Caki2 (cell line): ENCODE measurements around the gene FLNB. TPM values are rescaled to one million over a fixed set of nuclear protein-coding genes. Genes with fewer than 3 reads are reported as not detected.

ENCODE experiments used
- DNase-seq: peaks from one replicate; pipeline ENCODE4 v3.0.0-alpha.2; 2015; ENCODE audit warnings: low read depth
- in situ Hi-C: cut with HindIII; loops from 2 replicates; pipeline ENCODE4 v1.10.0; 2016; ENCODE audit warnings: low sequenced_read_pairs, low pct_unique_long_range_greater_than_20kb, mixed read lengths
- total RNA-seq: library from RNA; depleted of rRNA; stranded (reverse); fragments of >200 nt; shearing (Covaris generic); gene quantifications from 2 replicates; pipeline ENCODE4 v1.2.3, GENCODE V29; 2014; ENCODE audit warnings: low replicate concordance

FLNB gene
- total RNA-seq, 1 experiment from 2014 or later, result 197 TPM

DNA sequence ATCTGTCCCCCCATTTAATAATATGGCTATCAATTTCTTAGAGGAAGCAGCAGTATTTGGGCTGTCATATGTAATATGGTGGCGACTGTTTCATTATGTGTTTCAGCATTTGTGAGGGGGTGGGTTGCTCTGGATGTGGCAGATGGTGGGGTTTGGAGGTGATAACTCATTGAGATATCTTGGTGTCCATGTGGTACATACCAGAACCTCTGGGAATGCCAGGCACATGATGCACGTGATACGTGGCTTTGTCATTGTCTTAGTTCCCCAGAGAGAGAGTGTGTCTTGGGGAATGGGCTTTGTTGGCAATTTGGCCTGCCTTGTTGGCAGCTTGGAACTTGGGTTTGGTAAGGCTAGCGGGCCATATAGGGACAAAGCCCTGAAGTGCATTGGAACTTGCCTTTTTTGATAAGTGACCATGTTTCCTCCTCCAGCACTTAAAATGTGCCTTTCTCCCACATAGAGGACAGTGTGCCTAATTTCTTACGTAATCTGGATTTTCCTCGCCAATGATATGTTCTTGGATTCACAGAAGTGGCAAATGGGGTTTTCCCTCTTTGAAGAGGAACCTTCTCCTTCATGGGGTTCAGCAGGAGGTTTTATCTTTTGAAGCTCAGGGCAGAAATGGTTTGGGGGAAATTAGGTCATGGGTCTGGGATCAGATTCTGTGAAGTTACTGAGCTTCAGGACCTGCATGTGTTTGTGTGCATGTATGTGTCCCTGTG lies 123.0 kb downstream of the FLNB start:
- in situ Hi-C loops, result no loop called here
- no peak for DNase-seq

DNA sequence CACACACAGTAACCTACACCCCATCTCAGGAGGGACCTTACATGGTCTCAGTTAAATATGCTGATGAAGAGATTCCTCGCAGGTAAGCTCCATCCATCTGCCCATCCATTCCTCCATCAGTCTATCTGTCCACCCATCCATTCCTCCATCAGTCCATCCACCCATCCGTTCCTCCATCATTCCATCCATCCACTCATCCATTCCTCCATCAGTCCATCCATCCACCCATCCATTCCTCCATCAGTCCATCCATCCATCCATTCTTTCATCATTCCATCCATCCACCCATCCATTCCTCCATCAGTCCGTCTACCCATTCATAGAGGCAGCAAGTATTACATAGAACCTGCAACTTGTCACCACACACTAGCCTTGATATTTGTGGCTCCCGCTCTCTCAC lies 124.6 kb downstream of the FLNB start:
- in situ Hi-C loops, result no loop called here
- DNase-seq, result no peak

- DNase-seq, result no peak
- in situ Hi-C loops, result no loop called here
These were observed 126.2 kb downstream of the FLNB start for GRCh38 chr3:58134468-58134867.

DNA sequence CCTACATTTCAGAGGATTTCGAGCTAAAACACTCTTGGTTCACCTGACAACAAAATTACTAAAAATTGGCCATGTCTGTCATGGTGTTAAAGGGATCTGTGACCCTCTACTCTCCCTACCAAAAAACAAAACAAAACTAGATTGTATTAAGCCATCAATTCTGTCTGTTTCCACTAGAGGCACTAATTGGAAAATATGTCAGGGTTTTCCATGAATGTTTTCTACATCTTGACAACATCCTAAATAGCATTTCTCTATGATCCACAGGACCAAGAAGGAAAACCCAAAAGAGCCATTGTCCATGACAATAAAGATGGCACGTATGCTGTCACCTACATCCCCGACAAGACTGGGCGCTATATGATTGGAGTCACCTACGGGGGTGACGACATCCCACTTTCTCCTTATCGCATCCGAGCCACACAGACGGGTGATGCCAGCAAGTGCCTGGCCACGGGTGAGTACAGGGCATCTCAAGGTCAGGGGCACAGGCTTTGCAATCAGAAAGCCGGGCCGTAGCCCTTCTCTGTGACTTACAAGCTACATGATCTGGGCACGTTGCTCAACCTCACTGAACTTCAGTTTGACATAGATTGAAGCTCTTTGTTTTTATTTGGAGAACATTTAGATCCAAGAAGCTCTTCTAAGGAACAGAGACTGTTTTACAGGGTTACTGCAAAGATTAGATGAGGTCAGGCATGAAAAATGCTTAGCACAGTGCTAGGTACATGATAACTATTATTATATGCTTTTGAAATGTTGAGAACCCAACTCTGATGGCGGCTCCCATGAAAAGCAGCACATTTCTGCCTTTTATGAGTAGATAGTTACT lies 127.7 kb downstream of the FLNB start:
- DNase-seq, result no peak
- in situ Hi-C loops, result no loop called here

DNA sequence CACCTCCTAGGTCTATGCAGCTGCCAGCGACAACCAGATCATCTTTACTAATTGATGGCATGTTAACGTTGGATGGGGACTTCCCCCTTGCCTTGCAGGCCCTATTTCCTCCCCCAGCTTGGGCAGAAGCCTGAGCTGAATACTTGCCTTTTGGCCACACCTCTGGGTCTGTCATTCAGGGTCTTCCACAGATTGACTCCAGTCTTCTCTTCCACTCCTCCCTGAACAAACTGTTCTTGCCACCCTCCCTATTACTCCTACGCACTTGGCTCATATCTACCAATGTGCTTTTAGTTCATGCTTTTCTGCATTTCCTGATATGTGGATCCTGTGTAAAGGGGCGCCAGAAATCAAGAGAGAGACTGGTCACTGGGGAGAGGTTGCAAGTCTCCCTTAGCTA lies 129.1 kb downstream of the FLNB start:
- in situ Hi-C loops, result no loop called here
- no peak for DNase-seq

DNA sequence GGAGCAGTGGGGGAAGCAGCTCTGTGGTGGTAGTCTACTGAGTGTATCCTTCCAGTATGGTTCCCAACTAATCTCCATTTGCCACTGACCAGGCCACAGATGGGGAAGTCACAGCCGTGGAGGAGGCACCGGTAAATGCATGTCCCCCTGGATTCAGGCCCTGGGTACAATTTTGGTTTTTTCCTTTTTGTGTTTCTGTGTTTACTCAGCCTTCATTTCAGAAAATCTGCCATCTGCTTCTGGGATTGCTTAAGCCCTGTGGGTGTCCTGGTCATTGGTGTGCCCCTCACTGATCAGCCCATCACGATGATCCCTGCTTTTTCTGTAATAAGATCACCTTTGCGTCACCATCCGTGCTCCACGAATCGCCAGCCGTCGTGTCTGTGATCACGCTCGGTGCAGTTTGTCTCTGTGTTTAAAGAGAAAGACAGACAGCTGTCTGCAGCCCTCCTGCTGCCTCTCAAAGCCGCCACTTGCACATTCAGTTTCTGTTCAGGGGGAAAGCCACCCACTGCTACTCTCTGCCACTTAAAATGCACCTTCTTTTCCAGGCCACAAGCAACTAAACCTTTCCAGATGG lies 133.6 kb downstream of the FLNB start:
- DNase-seq, result no peak
- in situ Hi-C loops, result no loop called here

GRCh38 chr3:58143417-58144055 lies 135.3 kb downstream of the FLNB start:
- in situ Hi-C loops, result no loop called here
- DNase-seq, result peak; percentile 37

DNA sequence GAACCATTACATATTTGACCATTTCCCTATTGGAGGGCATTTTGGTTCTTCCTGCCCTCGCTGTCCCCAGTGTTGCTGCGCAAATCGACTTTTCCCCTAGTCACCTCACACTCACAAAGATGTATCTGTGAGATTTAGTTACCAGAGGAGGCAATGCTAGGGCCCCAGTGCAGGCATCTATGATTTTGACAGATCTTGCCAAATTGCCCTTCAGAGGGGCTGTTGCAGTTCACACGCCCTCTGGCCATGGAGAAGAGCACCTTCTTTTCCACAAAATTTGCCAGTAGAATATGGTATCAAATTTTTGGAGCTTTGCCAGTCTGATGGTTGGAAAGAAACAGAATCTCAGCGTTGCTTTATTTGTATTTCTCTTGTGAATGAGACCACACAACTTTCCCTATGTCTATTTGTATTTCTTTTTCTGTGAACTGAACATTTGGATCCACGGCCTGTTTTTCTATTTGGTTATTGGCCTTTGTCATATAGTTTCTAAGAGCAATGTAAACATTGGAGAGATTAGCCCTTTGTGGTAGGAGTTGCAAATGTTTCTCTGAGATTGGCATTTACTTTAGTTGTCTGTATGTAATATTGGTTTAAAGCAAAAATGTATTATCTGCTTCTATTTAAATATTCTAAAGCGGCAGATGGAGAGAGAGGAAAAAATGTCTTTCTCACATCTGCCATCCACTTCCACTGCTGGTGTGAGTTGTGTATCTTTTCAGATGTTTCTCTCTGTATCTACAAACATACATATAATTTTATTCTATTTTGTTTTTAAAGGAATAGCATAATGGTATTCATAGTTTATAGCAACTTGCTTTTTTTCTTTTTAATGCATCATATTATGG lies 136.5 kb downstream of the FLNB start:
- no peak for DNase-seq
- in situ Hi-C loops, result no loop called here

- in situ Hi-C loops, result no loop called here
- no peak for DNase-seq
These were observed 139.8 kb downstream of the FLNB start for GRCh38 chr3:58148049-58148448.

- DNase-seq, result no peak
- in situ Hi-C loops, result loop anchor here (25.0 kb wide), 1 partner anchor 138 kb away; the partner anchor contains the start of gene FLNB
These were observed 142.0 kb downstream of the FLNB start for GRCh38 chr3:58150130-58150809.

- no peak for DNase-seq
- in situ Hi-C loops, result loop anchor here (25.0 kb wide), 1 partner anchor 139 kb away; the partner anchor contains the start of gene FLNB
These were observed 142.6 kb downstream of the FLNB start for GRCh38 chr3:58150810-58151199.

GRCh38 chr3:58151637-58152036 lies 143.4 kb downstream of the FLNB start:
- in situ Hi-C loops, result loop anchor here (25.0 kb wide), 1 partner anchor 139 kb away; the partner anchor contains the start of gene FLNB
- no peak for DNase-seq

DNA sequence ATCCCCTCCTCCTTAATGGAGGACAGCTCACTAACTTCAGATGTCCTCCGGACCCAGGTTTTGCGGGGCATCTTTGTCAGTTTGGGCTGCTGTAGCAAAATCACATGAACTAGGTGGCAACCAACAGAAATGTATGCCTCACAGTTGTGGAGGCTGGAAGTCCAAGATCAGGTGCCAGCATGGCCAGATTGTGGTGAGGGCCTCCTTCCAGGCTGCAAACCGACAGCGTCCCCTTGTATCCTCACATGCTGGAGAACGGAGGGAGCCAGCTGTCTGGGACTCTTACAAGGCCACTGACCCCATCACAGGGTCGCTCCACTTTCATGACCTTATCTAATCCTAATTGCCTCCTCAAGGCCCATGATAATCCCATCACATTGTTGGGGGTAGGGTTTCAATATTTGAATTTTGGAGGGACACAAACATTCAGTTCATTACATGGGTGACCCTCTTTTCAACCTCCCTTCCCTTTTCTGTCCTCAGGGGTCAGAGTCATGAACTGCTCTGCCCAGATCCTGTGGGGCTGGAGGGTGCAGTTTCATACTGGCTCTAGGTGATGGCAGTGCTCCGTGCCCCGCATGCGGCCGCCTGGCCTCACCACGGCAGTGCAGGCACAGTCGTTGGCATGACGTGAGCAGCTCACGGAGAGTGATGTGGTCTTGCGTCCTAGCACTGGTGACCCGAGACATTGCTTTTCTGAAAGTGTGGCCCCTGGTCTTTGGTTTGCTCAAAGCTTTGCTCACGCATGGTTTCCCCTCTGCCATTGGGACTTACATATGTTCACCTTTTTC lies 144.2 kb downstream of the FLNB start:
- in situ Hi-C loops, result loop anchor here (25.0 kb wide), 1 partner anchor 140 kb away; the partner anchor contains the start of gene FLNB
- no peak for DNase-seq

DNA sequence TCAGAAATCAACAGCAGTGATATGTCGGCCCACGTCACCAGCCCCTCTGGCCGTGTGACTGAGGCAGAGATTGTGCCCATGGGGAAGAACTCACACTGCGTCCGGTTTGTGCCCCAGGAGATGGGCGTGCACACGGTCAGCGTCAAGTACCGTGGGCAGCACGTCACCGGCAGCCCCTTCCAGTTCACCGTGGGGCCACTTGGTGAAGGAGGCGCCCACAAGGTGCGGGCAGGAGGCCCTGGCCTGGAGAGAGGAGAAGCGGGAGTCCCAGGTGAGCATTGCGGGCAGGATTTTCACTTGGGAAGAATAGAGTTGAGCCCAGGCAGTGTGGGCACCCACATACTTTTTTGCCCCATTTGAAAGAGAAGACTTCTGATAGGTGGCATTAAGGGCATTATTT lies 145.1 kb downstream of the FLNB start:
- DNase-seq, result no peak
- in situ Hi-C loops, result loop anchor here (25.0 kb wide), 1 partner anchor 141 kb away; the partner anchor contains the start of gene FLNB

DNA sequence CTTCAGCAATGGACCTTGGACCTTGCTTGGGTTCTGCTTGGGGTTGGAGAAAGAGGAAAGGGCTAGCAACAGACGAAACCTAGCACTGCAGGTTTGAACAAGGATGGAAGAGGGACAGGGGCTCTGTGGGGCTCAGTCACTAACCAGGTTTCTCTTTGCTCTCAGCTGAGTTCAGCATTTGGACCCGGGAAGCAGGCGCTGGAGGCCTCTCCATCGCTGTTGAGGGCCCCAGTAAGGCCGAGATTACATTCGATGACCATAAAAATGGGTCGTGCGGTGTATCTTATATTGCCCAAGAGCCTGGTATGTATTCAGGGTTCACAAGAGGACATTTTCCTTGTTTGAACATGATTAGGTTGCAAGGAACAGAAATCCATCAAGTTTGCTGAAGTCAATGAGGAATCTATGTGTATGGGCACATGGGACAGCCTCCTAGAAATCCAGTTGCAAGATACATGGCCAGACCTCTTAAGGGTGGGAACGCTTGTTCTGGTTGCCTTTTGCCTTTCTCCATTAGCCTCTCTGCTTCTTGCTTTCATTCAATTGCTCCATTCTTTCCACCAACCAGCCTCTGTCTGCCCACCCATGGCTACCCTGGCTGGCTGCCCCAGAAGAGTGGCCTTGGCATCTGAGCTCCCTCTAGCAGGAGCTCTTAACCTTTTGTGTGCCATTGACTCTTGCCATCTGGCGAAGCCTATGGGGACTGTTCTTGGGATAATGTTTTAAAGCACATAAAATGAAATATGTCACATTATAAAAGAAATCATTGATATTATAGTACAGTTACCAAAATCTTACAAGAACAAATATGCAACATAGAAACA lies 146.6 kb downstream of the FLNB start:
- DNase-seq, result no peak
- in situ Hi-C loops, result loop anchor here (25.0 kb wide), 1 partner anchor 143 kb away; the partner anchor contains the start of gene FLNB

- no peak for DNase-seq
- in situ Hi-C loops, result loop anchor here (25.0 kb wide), 1 partner anchor 144 kb away; the partner anchor contains the start of gene FLNB
These were observed 147.6 kb downstream of the FLNB start for GRCh38 chr3:58155838-58156237.
